ENCODE measurements around the gene PHYHIPL. TPM values are rescaled to one million over a fixed set of nuclear protein-coding genes. Genes with fewer than 3 reads are reported as not detected.

PHYHIPL gene
- total and polyA plus RNA-seq, 10 donors: 0.03 to 0.04 TPM; not detected in 8

- Histone ChIP-seq H3K36me3 (no peaks in the 10 kb centered on the region), H3K27ac (no peak overlapping the region), H3K27me3 (replicated peaks in 1 of 7) (no peaks in the 10 kb centered on the region), H3K9me3 (no peaks in the 10 kb centered on the region), H3K4me3 (no peak overlapping the region), H3K4me1 (no peaks in the 10 kb centered on the region)
- intact Hi-C loops (cut with DNase I; ENCODE audit: low total_unique reads): no loop called here
- DNase-seq: no peak
- no peak for TF ChIP-seq CTCF (IDR thresholded peaks at IDR 0.05 in 8 of 11, conservative IDR thresholded peaks at IDR 0.05 in 3 of 11)
- no peak for TF ChIP-seq POLR2A (IDR thresholded peaks at IDR 0.05)
- TF ChIP-seq POLR2AphosphoS5 (IDR thresholded peaks at IDR 0.05): no peak
Measured at GRCh38 chr10:59276133-59276532, 99.7 kb downstream of the PHYHIPL start.

GRCh38 chr10:59276919-59277318, 100.5 kb downstream of the PHYHIPL start:
- Histone ChIP-seq H3K4me1 (no peaks in the 10 kb centered on the region), H3K27me3 (replicated peaks in 1 of 7) (no peaks in the 10 kb centered on the region), H3K27ac (no peak overlapping the region), H3K9me3 (no peaks in the 10 kb centered on the region), H3K4me3 (no peak overlapping the region), H3K36me3 (no peaks in the 10 kb centered on the region)
- intact Hi-C loops (cut with DNase I; ENCODE audit: low total_unique reads): no loop called here
- TF ChIP-seq POLR2AphosphoS5 (IDR thresholded peaks at IDR 0.05) (no peak), POLR2A (IDR thresholded peaks at IDR 0.05) (no peak), CTCF (IDR thresholded peaks at IDR 0.05 in 8 of 11, conservative IDR thresholded peaks at IDR 0.05 in 3 of 11) (no peak)
- no peak for DNase-seq

GRCh38 chr10:59279476-59279875, 103.0 kb downstream of the PHYHIPL start:
- no peak overlapping the region for H3K4me3 ChIP-seq
- no peaks in the 10 kb centered on the region for H3K9me3 ChIP-seq
- H3K36me3 ChIP-seq: no peaks in the 10 kb centered on the region
- no peak overlapping the region for H3K27ac ChIP-seq
- TF ChIP-seq POLR2AphosphoS5 (IDR thresholded peaks at IDR 0.05): no peak
- no peak for TF ChIP-seq CTCF (IDR thresholded peaks at IDR 0.05 in 8 of 11, conservative IDR thresholded peaks at IDR 0.05 in 3 of 11)
- TF ChIP-seq POLR2A (IDR thresholded peaks at IDR 0.05): no peak
- WGBS, 5 donors: 86 to 100% (median 97%) methylated on average over 1 of the region's 1 CpG
- no peaks in the 10 kb centered on the region for H3K4me1 ChIP-seq
- no peak for DNase-seq
- H3K27me3 ChIP-seq (replicated peaks in 1 of 7): no peaks in the 10 kb centered on the region
- intact Hi-C loops (cut with DNase I; ENCODE audit: low total_unique reads): no loop called here

- Histone ChIP-seq H3K4me3 (no peak overlapping the region), H3K36me3 (no peaks in the 10 kb centered on the region), H3K4me1 (no peaks in the 10 kb centered on the region), H3K9me3 (no peaks in the 10 kb centered on the region), H3K27ac (no peak overlapping the region), H3K27me3 (replicated peaks in 1 of 7) (no peaks in the 10 kb centered on the region)
- TF ChIP-seq CTCF (IDR thresholded peaks at IDR 0.05 in 8 of 11, conservative IDR thresholded peaks at IDR 0.05 in 3 of 11) (no peak), POLR2A (IDR thresholded peaks at IDR 0.05) (no peak), POLR2AphosphoS5 (IDR thresholded peaks at IDR 0.05) (no peak)
- intact Hi-C loops (cut with DNase I; ENCODE audit: low total_unique reads): no loop called here
- 82 to 93% (median 89%) methylated on average over 1 of the region's 1 CpG for WGBS, 5 donors
- DNase-seq: no peak
Measured at GRCh38 chr10:59279991-59280505, 103.6 kb downstream of the PHYHIPL start.
